ENCODE results near the gene TTLL6.

DNA sequence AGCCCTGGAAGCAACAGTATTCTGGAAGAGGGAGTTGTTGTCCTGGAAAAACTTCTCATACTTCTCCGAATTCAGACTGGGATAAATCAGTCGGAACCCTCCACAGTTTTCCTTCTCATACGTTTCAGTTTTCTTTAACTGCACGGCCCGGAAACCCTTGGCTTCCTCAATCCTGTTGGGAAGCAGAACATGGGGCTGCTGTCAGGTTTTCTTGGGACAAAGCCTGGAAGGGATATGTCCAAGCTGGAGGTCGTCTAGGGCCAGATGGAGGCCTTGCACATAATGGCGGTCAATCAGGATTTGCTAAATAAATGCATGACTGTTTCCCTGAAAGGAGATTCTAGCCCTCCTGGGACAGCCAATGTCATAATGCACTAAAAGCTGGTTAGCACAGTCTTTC, 29.2 kb downstream of the TTLL6 start:
- TF ChIP-seq CTCF (conservative IDR thresholded peaks at IDR 0.05; ENCODE audit: low read depth, low read length) (no peak), EZH2 (IDR thresholded peaks at IDR 0.05; ENCODE audit: low read length, unreplicated experiment) (no peak)
